Measurements from ENCODE around the gene NEK3. TPM values are rescaled to one million over a fixed set of nuclear protein-coding genes. Genes with fewer than 3 reads are reported as not detected.

The NEK3 gene
- total RNA-seq, 1 experiment from 2014 or later = 13.3 TPM

- Histone ChIP-seq H3K27ac (ENCODE audit: insufficient read length, low read depth, low read length) (no peak overlapping the region), H2BK120ac (ENCODE audit: low read depth, low read length, poor library complexity, severe bottlenecking) (no peak overlapping the region), H3K79me2 (ENCODE audit: insufficient read depth, low read length) (no peaks in the 10 kb centered on the region), H2AK5ac (ENCODE audit: insufficient read length, low read length) (no peak overlapping the region), H4K91ac (ENCODE audit: insufficient read length, low read depth, low read length) (no peak overlapping the region), H2BK20ac (ENCODE audit: low read depth, low read length, poor library complexity, severe bottlenecking) (no peak overlapping the region), H3K56ac (ENCODE audit: insufficient read length, low read depth, low read length) (no peak overlapping the region), H3K23ac (ENCODE audit: insufficient read length, low read depth, low read length) (no peak overlapping the region), H2BK15ac (ENCODE audit: low read depth, low read length) (no peak overlapping the region), H2BK5ac (ENCODE audit: insufficient read length, low read length) (no peak overlapping the region), H2AFZ (ENCODE audit: low read length) (no peak overlapping the region), H3K9ac (ENCODE audit: extremely low read depth, insufficient read length, low read length) (no peak overlapping the region), H3K14ac (ENCODE audit: insufficient read depth, low read length) (no peak overlapping the region), H4K8ac (replicated peaks; ENCODE audit: insufficient read length, low read depth, low read length) (no peak overlapping the region), H3K27me3 (ENCODE audit: insufficient read depth, low read length) (no peaks in the 10 kb centered on the region), H3K9me3 (ENCODE audit: control insufficient read depth, low read depth, low read length) (no peaks in the 10 kb centered on the region), H3K23me2 (ENCODE audit: insufficient read length, low read depth, low read length, poor library complexity, severe bottlenecking) (no peaks in the 10 kb centered on the region), H4K20me1 (ENCODE audit: control insufficient read depth, insufficient read depth, insufficient read length) (no peaks in the 10 kb centered on the region), H3K18ac (ENCODE audit: insufficient read length, low read depth, low read length) (no peak overlapping the region), H3K4me1 (ENCODE audit: insufficient read depth, low read length) (no peaks in the 10 kb centered on the region), H2BK12ac (ENCODE audit: insufficient read length, low read depth, low read length) (no peak overlapping the region), H3T11ph (ENCODE audit: low read length) (no peak overlapping the region), H3K79me1 (ENCODE audit: insufficient read depth, low read depth, low read length, poor library complexity, severe bottlenecking) (no peaks in the 10 kb centered on the region), H4K5ac (ENCODE audit: insufficient read length, low read depth, low read length) (no peak overlapping the region), H3K4me2 (ENCODE audit: insufficient read depth, insufficient read length, low read length) (no peak overlapping the region), H3K4ac (ENCODE audit: low read depth, low read length) (no peak overlapping the region)
- TF ChIP-seq, protein P1, sequence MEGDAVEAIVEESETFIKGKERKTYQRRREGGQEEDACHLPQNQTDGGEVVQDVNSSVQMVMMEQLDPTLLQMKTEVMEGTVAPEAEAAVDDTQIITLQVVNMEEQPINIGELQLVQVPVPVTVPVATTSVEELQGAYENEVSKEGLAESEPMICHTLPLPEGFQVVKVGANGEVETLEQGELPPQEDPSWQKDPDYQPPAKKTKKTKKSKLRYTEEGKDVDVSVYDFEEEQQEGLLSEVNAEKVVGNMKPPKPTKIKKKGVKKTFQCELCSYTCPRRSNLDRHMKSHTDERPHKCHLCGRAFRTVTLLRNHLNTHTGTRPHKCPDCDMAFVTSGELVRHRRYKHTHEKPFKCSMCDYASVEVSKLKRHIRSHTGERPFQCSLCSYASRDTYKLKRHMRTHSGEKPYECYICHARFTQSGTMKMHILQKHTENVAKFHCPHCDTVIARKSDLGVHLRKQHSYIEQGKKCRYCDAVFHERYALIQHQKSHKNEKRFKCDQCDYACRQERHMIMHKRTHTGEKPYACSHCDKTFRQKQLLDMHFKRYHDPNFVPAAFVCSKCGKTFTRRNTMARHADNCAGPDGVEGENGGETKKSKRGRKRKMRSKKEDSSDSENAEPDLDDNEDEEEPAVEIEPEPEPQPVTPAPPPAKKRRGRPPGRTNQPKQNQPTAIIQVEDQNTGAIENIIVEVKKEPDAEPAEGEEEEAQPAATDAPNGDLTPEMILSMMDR (conservative IDR thresholded peaks at IDR 0.05) = no peak
- Mint-ChIP-seq H3K4me1 (no peaks in the 10 kb centered on the region), H3K4me3 (no peak overlapping the region), H3K9me3 (peaks cover 0 to 5% of the 10 kb centered on the region in 2 experiments; a peak in 2 of 5 replicates), H3K27me3 (ENCODE audit: low read depth) (no peaks in the 10 kb centered on the region), H3K27ac (no peak overlapping the region), H3K36me3 (ENCODE audit: insufficient read depth in 1 of 3, low read depth in 3 of 3) (peaks cover 7 to 18% (median 13%) of the 10 kb centered on the region in 3 experiments; a peak in 6 of 7 replicates)
- DNase-seq = no peak
- WGBS (ENCODE audit: extremely low coverage, insufficient read length, low lambda C conversion rate) = no CpG with 5 or more reads among the region's 1 CpG
Measured at GRCh38 chr13:52147225-52147624, 12.2 kb downstream of the NEK3 start.
